CD14-positive monocyte (primary cell): ENCODE measurements around the gene GGT5. TPM values are rescaled to one million over a fixed set of nuclear protein-coding genes. Genes with fewer than 3 reads are reported as not detected.

Experiments used
- DNase-seq, 3 donors: peaks; one replicate each; pipeline ENCODE4 v3.0.0-alpha.2; 2011 to 2022
- H2AFZ ChIP-seq: 2 replicates; pipeline ENCODE4 v1.6.0; 2012; ENCODE audit warnings: mild to moderate bottlenecking, low read depth, low read length, inconsistent platforms; ENCODE audit not compliant: insufficient read depth, poor library complexity, severe bottlenecking
- H3K27ac ChIP-seq, 2 donors: 1 replicate in 1 of 2; 2 replicates in 1 of 2; pipeline ENCODE4 v1.5.1; 2012 to 2013; ENCODE audit warnings: low read length in 2 of 2, control low read depth in 1 of 2, inconsistent platforms in 1 of 2, low read depth in 1 of 2, mild to moderate bottlenecking in 1 of 2
- H3K27me3 ChIP-seq, 2 donors: one replicate each; pipeline versions ENCODE4 v1.6.0 to v1.6.1; 2011 to 2013; ENCODE audit warnings: low read length in 2 of 2; ENCODE audit not compliant: control insufficient read depth in 2 of 2, insufficient read depth in 2 of 2
- H3K36me3 ChIP-seq, 2 donors: replicated peaks in 1 of 2; 1 replicate in 1 of 2; 2 replicates in 1 of 2; pipeline versions ENCODE4 v1.5.1 to v1.6.1; 2012 to 2013; ENCODE audit warnings: low read length in 2 of 2, control low read depth in 1 of 2, inconsistent platforms in 1 of 2, mild to moderate bottlenecking in 1 of 2; ENCODE audit not compliant: insufficient read depth in 2 of 2, control insufficient read depth in 1 of 2
- H3K4me1 ChIP-seq, 2 donors: 1 replicate in 1 of 2; 2 replicates in 1 of 2; pipeline versions ENCODE4 v1.5.1 to v1.6.1; 2012 to 2013; ENCODE audit warnings: low read length in 2 of 2, control low read depth in 1 of 2, inconsistent platforms in 1 of 2, mild to moderate bottlenecking in 1 of 2, moderate library complexity in 1 of 2; ENCODE audit not compliant: insufficient read depth in 2 of 2, control insufficient read depth in 1 of 2
- H3K4me2 ChIP-seq: replicated peaks from 2 replicates; pipeline ENCODE3; 2012; ENCODE audit warnings: low read length, moderate library complexity, mild to moderate bottlenecking; ENCODE audit not compliant: poor library complexity, severe bottlenecking; ENCODE audit errors: extremely low read depth
- H3K4me3 ChIP-seq, 3 experiments: fragments of 200-600 bp in 1 of 3; sonication (generic) in 1 of 3; replicated peaks in 1 of 3; 1 replicate in 2 of 3; 2 replicates in 1 of 3; pipeline ENCODE4 v1.5.1; 2011 to 2013; ENCODE audit warnings: low read length in 3 of 3, mild to moderate bottlenecking in 3 of 3, control low read depth in 2 of 3, low read depth in 2 of 3, inconsistent platforms in 1 of 3, moderate library complexity in 1 of 3
- H3K79me2 ChIP-seq: 2 replicates; pipeline ENCODE4 v1.6.0; 2012; ENCODE audit warnings: mild to moderate bottlenecking, control low read depth, inconsistent platforms, low read length, moderate library complexity; ENCODE audit not compliant: insufficient read depth
- H3K9ac ChIP-seq: 2 replicates; pipeline ENCODE4 v1.6.0; 2017; ENCODE audit warnings: low read length, mild to moderate bottlenecking; ENCODE audit not compliant: insufficient read depth, poor library complexity, severe bottlenecking
- H3K9me3 ChIP-seq, 2 donors: replicated peaks in 1 of 2; 1 replicate in 1 of 2; 2 replicates in 1 of 2; pipeline versions ENCODE4 v1.5.1 to v1.6.1; 2012 to 2013; ENCODE audit warnings: low read length in 2 of 2, control low read depth in 1 of 2; ENCODE audit not compliant: control insufficient read depth in 1 of 2, insufficient read depth in 1 of 2
- H4K20me1 ChIP-seq: 2 replicates; pipeline ENCODE4 v1.6.0; 2012; ENCODE audit warnings: mild to moderate bottlenecking, low read length, control low read depth, moderate library complexity; ENCODE audit not compliant: insufficient read depth
- H3K27ac Mint-ChIP-seq, 7 donors: one replicate each; pipeline ENCODE4 v1.8.0; 2020; ENCODE audit warnings: mild to moderate bottlenecking in 7 of 7, mixed read lengths in 7 of 7, moderate library complexity in 6 of 7, inconsistent platforms in 2 of 7
- H3K27me3 Mint-ChIP-seq, 3 donors: one replicate each; pipeline ENCODE4 v1.8.0; 2021 to 2022; ENCODE audit warnings: low read depth in 3 of 3, mild to moderate bottlenecking in 3 of 3, mixed read lengths in 3 of 3, moderate library complexity in 3 of 3, inconsistent platforms in 1 of 3
- H3K36me3 Mint-ChIP-seq, 2 donors: one replicate each; pipeline ENCODE4 v1.8.0; 2020; ENCODE audit warnings: mixed read lengths in 2 of 2, inconsistent platforms in 1 of 2, mild to moderate bottlenecking in 1 of 2
- H3K4me1 Mint-ChIP-seq: one replicate; pipeline ENCODE4 v1.8.0; 2020; ENCODE audit warnings: mild to moderate bottlenecking, mixed read lengths
- H3K4me3 Mint-ChIP-seq, 2 donors: one replicate each; pipeline ENCODE4 v1.8.0; 2020; ENCODE audit warnings: mild to moderate bottlenecking in 2 of 2, mixed read lengths in 2 of 2, moderate library complexity in 1 of 2
- H3K9me3 Mint-ChIP-seq, 7 donors: one replicate each; pipeline ENCODE4 v1.8.0; 2020 to 2022; ENCODE audit warnings: mixed read lengths in 7 of 7, mild to moderate bottlenecking in 6 of 7, moderate library complexity in 6 of 7, inconsistent platforms in 2 of 7
- CTCF ChIP-seq: fragments of 200-600 bp; IDR thresholded peaks from one replicate; pipeline ENCODE4 v1.8.0; 2022; ENCODE audit warnings: antibody characterized with exemption, mild to moderate bottlenecking
- WGBS: methylation state at CpG from one replicate; pipeline ENCODE4 v1.1.5; 2013; ENCODE audit warnings: missing lambda C conversion rate; ENCODE audit not compliant: insufficient coverage; 5-methylcytosine and 5-hydroxymethylcytosine counted together
- intact Hi-C, 2 donors: fragments of 100-400 bp; cut with micrococcal nuclease; formaldehyde crosslinking; loops; one replicate each; pipeline versions ENCODE4 v1.15.0 to v1.15.1; 2023
- polyA plus RNA-seq, 3 donors: library from polyadenylated mRNA; depleted of rRNA in 1 of 3; unstranded in 2 of 3; stranded (reverse) in 1 of 3; fragments of 300-500 nt in 2 of 3; fragments of >200 nt in 1 of 3; fragmentation: Illumina TruSeq in 2 of 3; gene quantifications; 1 replicate in 2 of 3; 2 replicates in 1 of 3; pipeline ENCODE4 v1.2.3, GENCODE V29; 2012 to 2021

Gene GGT5
- polyA plus RNA-seq, 3 donors, result 0.26 to 0.41 TPM; not detected in 1

- Histone ChIP-seq H3K27me3 (no peaks in the 10 kb centered on the region), H3K4me1 (no peaks in the 10 kb centered on the region), H3K9me3 (no peaks in the 10 kb centered on the region), H3K27ac (peak overlapping the region in 1 of 2 donors; percentile 26), H3K9ac (no peak overlapping the region), H4K20me1 (peaks cover 18% of the 10 kb centered on the region), H3K79me2 (no peaks in the 10 kb centered on the region), H3K4me3 (no peak overlapping the region), H3K36me3 (peaks cover 72 to 75% of the 10 kb centered on the region in 2 donors), H2AFZ (no peak overlapping the region), H3K4me2 (no peak overlapping the region)
- WGBS, result 69% methylated on average over 9 of the region's 11 CpGs
- Mint-ChIP-seq H3K4me1 (no peaks in the 10 kb centered on the region), H3K9me3 (no peaks in the 10 kb centered on the region), H3K27me3 (no peaks in the 10 kb centered on the region), H3K36me3 (peaks cover 35 to 68% of the 10 kb centered on the region in 2 donors), H3K4me3 (no peak overlapping the region), H3K27ac (peak overlapping the region in 3 of 7 donors; percentile 0 to 76 (median 32))
- intact Hi-C loops, result loop anchor here (5.0 to 10.0 kb wide), 3 partner anchors 48 to 218 kb away; partner anchors contain the start of gene GSTT2 (in 1 of the 2)
- peak; percentile 60 to 67 (median 63) for DNase-seq
- peak; percentile 81 for TF ChIP-seq CTCF
Measured at GRCh38 chr22:24175160-24175808, 69.6 kb downstream of the GGT5 start.

GRCh38 chr22:24171822-24172221 is 73.1 kb downstream of the GGT5 start:
- peaks cover 40 to 70% of the 10 kb centered on the region in 2 donors for H3K36me3 Mint-ChIP-seq
- DNase-seq, result no peak

More at GRCh38 chr22:24171822-24172221, 73.1 kb downstream of the GGT5 start:
- H2AFZ ChIP-seq, result no peak overlapping the region
- Mint-ChIP-seq H3K9me3 (no peaks in the 10 kb centered on the region), H3K27ac (peak overlapping the region in 2 of 7 donors; percentile 10 to 52), H3K27me3 (no peaks in the 10 kb centered on the region), H3K4me1 (no peaks in the 10 kb centered on the region), H3K4me3 (no peak overlapping the region)
- peaks cover 18% of the 10 kb centered on the region for H4K20me1 ChIP-seq
- no peak overlapping the region for H3K4me3 ChIP-seq
- no peaks in the 10 kb centered on the region for H3K27me3 ChIP-seq
- no peaks in the 10 kb centered on the region for H3K9me3 ChIP-seq
- WGBS, result 100% methylated on average over 2 of the region's 12 CpGs
- H3K4me2 ChIP-seq, result no peak overlapping the region
- H3K36me3 ChIP-seq, result peaks cover 86 to 92% of the 10 kb centered on the region in 2 donors
- no peaks in the 10 kb centered on the region for H3K79me2 ChIP-seq
- intact Hi-C loops, result loop anchor here in 1 of 2 donors (10.0 kb wide), 1 partner anchor 187 kb away; the partner anchor contains the start of gene GSTT2
- H3K4me1 ChIP-seq, result no peaks in the 10 kb centered on the region
- H3K27ac ChIP-seq, result no peak overlapping the region
- no peak for TF ChIP-seq CTCF
- no peak overlapping the region for H3K9ac ChIP-seq
